K562 (cell line): ENCODE results near the gene GBA2. TPM values are rescaled to one million over a fixed set of nuclear protein-coding genes. Genes with fewer than 3 reads are reported as not detected.
A peak's percentile ranks its signal among the peaks of the same experiment; 100 is the strongest.

Experiments used
- ARID1B ChIP-seq: fragments of 450-650 bp; IDR thresholded peaks from 2 replicates; pipeline ENCODE4 v1.6.1; 2016; ENCODE audit warnings: antibody characterized with exemption, mild to moderate bottlenecking, inconsistent platforms
- ARNT ChIP-seq, 2 experiments: fragments of 450-650 bp; IDR thresholded peaks; 2 replicates each; pipeline ENCODE4 v1.6.1; 2016; ENCODE audit warnings: mild to moderate bottlenecking in 1 of 2
- BACH1 ChIP-seq: fragments of 200-800 bp; sonication (Bioruptor generic); IDR thresholded peaks from 2 replicates; pipeline ENCODE4 v1.6.1; 2016; ENCODE audit warnings: missing genetic modification characterization, missing compliant biosample characterization
- BDP1 ChIP-seq: IDR thresholded peaks from 3 replicates; pipeline ENCODE4 v1.6.1; 2011; ENCODE audit not compliant: insufficient read length, insufficient read depth
- CBFA2T3 ChIP-seq: fragments of 450-650 bp; IDR thresholded peaks from 2 replicates; pipeline ENCODE4 v1.6.1; 2017
- CHD4 ChIP-seq: fragments of 200-600 bp; sonication (generic); IDR thresholded peaks from 3 replicates; pipeline ENCODE4 v1.6.1; 2012; ENCODE audit warnings: low read depth, mild to moderate bottlenecking, mixed read lengths, low read length, inconsistent platforms; ENCODE audit not compliant: insufficient read depth, insufficient replicate concordance, poor library complexity, severe bottlenecking
- CSDE1 ChIP-seq, 2 experiments: fragments of 450-650 bp; IDR thresholded peaks; 2 replicates each; pipeline ENCODE4 v1.6.1; 2016; ENCODE audit warnings: mild to moderate bottlenecking in 1 of 2
- DIDO1 ChIP-seq: fragments of 450-650 bp; IDR thresholded peaks from 2 replicates; pipeline ENCODE4 v1.6.1; 2016; ENCODE audit warnings: low read depth, missing biosample characterization, missing genetic modification characterization
- FOXK1 ChIP-seq: sonication (generic); formaldehyde crosslinking; IDR thresholded peaks from 2 replicates; pipeline ENCODE4 v1.8.0; 2022; ENCODE audit warnings: missing genetic modification reagents, mild to moderate bottlenecking, borderline replicate concordance
- HSF4 ChIP-seq: fragments of 250-450 bp; sonication (Bioruptor Pico); IDR thresholded peaks from 2 replicates; pipeline ENCODE4 v2.1.2; 2022; ENCODE audit warnings: mild to moderate bottlenecking, moderate library complexity, borderline replicate concordance
- KAT7 ChIP-seq: sonication (generic); formaldehyde crosslinking; IDR thresholded peaks from 2 replicates; pipeline ENCODE4 v1.8.0; 2022; ENCODE audit warnings: missing genetic modification reagents, mild to moderate bottlenecking, borderline replicate concordance
- MAFG ChIP-seq: fragments of 450-650 bp; conservative IDR thresholded peaks from 2 replicates; pipeline ENCODE4 v1.6.1; 2016; ENCODE audit warnings: missing genetic modification characterization, missing compliant biosample characterization
- MXD1 ChIP-seq: fragments of 250-450 bp; sonication (Bioruptor Pico); IDR thresholded peaks from 2 replicates; pipeline ENCODE4 v1.8.0; 2021; ENCODE audit warnings: borderline replicate concordance, mild to moderate bottlenecking, moderate library complexity; ENCODE audit not compliant: poor library complexity, severe bottlenecking
- NFIC ChIP-seq: fragments of 450-650 bp; IDR thresholded peaks from 2 replicates; pipeline ENCODE4 v1.6.1; 2017; ENCODE audit warnings: mild to moderate bottlenecking, inconsistent platforms
- NR2F6 ChIP-seq: fragments of 450-650 bp; formaldehyde crosslinking; IDR thresholded peaks from 2 replicates; pipeline ENCODE4 v1.4.0; 2020; ENCODE audit warnings: mild to moderate bottlenecking
- RBM14 ChIP-seq: fragments of 200-400 bp; formaldehyde crosslinking; IDR thresholded peaks from 2 replicates; pipeline ENCODE4 v1.6.1; 2018; ENCODE audit warnings: low read depth, mild to moderate bottlenecking, low read length, moderate library complexity, borderline replicate concordance; ENCODE audit not compliant: insufficient read depth
- STAG1 ChIP-seq: sonication (generic); formaldehyde crosslinking; IDR thresholded peaks from 2 replicates; pipeline ENCODE4 v1.5.0; 2020; ENCODE audit warnings: missing genetic modification reagents, borderline replicate concordance
- VEZF1 ChIP-seq: fragments of 200-800 bp; sonication (Bioruptor generic); IDR thresholded peaks from 2 replicates; pipeline ENCODE4 v1.6.1; 2017; ENCODE audit warnings: missing genetic modification characterization, missing compliant biosample characterization
- ZFP91 ChIP-seq: sonication (generic); formaldehyde crosslinking; IDR thresholded peaks from 2 replicates; pipeline ENCODE4 v1.8.0; 2022; ENCODE audit warnings: mild to moderate bottlenecking, missing genetic modification reagents
- ZNF165 ChIP-seq: fragments of 250-450 bp; sonication (Bioruptor Pico); IDR thresholded peaks from 2 replicates; pipeline ENCODE4 v1.4.0; 2020; ENCODE audit warnings: borderline replicate concordance
- ZNF316 ChIP-seq: fragments of 450-650 bp; IDR thresholded peaks from 2 replicates; pipeline ENCODE4 v1.6.1; 2016
- ZNF41 ChIP-seq: fragments of 250-450 bp; sonication (Bioruptor Pico); conservative IDR thresholded peaks from 2 replicates; pipeline ENCODE4 v1.4.0; 2020; ENCODE audit warnings: mild to moderate bottlenecking
- ZNF436 ChIP-seq: fragments of 250-450, 450-650 bp; sonication (Bioruptor Pico); formaldehyde crosslinking; IDR thresholded peaks from 2 replicates; pipeline ENCODE4 v1.7.0; 2020; ENCODE audit warnings: mild to moderate bottlenecking
- ZNF512 ChIP-seq: IDR thresholded peaks from 2 replicates; pipeline ENCODE4 v1.6.1; 2016; ENCODE audit warnings: missing genetic modification characterization, missing compliant biosample characterization
- ZSCAN32 ChIP-seq: fragments of 450-650 bp; formaldehyde crosslinking; IDR thresholded peaks from 2 replicates; pipeline ENCODE4 v1.4.0; 2020; ENCODE audit warnings: mild to moderate bottlenecking, moderate library complexity
- polyA plus RNA-seq, 8 experiments: library from polyadenylated mRNA; depleted of rRNA in 4 of 8; stranded (reverse) in 5 of 8; unstranded in 3 of 8; fragments of >200 nt; fragmentation: Nextera tagmentation in 2 of 8; fragmentation: Illumina TruSeq in 1 of 8; extraction: Ambion mirVana in 2 of 8; extraction: Trizol in 1 of 8; gene quantifications; 2 replicates each; pipeline versions ENCODE4 v1.2.1 to v1.2.3, GENCODE V29; 2011 to 2014; ENCODE audit warnings: inconsistent platforms in 1 of 8, missing spikeins in 1 of 8
- total RNA-seq, 7 experiments: library from RNA; depleted of rRNA in 6 of 7; stranded (reverse); fragments of >200 nt in 6 of 7; fragmentation: Illumina TruSeq in 2 of 7; extraction: Trizol in 2 of 7; gene quantifications; 2 replicates each; pipeline versions ENCODE4 v1.2.1 to v1.2.3, GENCODE V29; 2011 to 2021; ENCODE audit warnings: low replicate concordance in 1 of 7

The GBA2 gene
- total and polyA plus RNA-seq, 9 of the 15 experiments (the other 6 are each of a cell fraction or from before 2014, with no cell fraction given), result 14.1 to 60.4 (median 32.1) TPM

- TF ChIP-seq MAFG (tag), result peak; percentile 47; the same call in 1 of the 2 replicates
- TF ChIP-seq CBFA2T3, result peak; percentile 79
- no peak for TF ChIP-seq MXD1 (CRISPR knock-in tag)
- TF ChIP-seq CSDE1 (IDR thresholded peaks at IDR 0.05), result no peak
- no peak for TF ChIP-seq FOXK1
- no peak for TF ChIP-seq ZNF436 (CRISPR knock-in tag)
- no peak for TF ChIP-seq ZSCAN32
- TF ChIP-seq NFIC, result 0 out of 2 replicates have a peak, but pooled peaks have one; percentile 21
- TF ChIP-seq ZNF165 (CRISPR knock-in tag), result no peak
- no peak for TF ChIP-seq ZNF41 (CRISPR knock-in tag)
- TF ChIP-seq BACH1, result no peak
- TF ChIP-seq KAT7 (CRISPR knock-in tag), result no peak
- no peak for TF ChIP-seq DIDO1 (tag)
- no peak for TF ChIP-seq CHD4
- no peak for TF ChIP-seq ZFP91 (CRISPR knock-in tag)
- TF ChIP-seq VEZF1, result no peak
- no peak for TF ChIP-seq ZNF512 (tag)
- TF ChIP-seq ARNT (IDR thresholded peaks at IDR 0.05), result no peak
- TF ChIP-seq STAG1 (CRISPR knock-in tag), result no peak
- TF ChIP-seq HSF4, result no peak
- no peak for TF ChIP-seq NR2F6 (CRISPR knock-in tag)
- TF ChIP-seq ZNF316, result peak; percentile 46; the same call in 1 of the 2 replicates
- no peak for TF ChIP-seq BDP1
- TF ChIP-seq ARID1B, result peak; percentile 74
- TF ChIP-seq RBM14, result no peak
Observed at GRCh38 chr9:35727676-35728040, 21.4 kb downstream of the GBA2 start (continued).
